Tibial artery (tissue), 4 donors: Measurements from ENCODE around the gene EHHADH.

Experiments used
- DNase-seq, 2 donors: peaks; one replicate each; pipeline ENCODE4 v3.0.0-alpha.2; 2019
- H3K27ac ChIP-seq, 2 donors: fragments of 200-600 bp; sonication (generic) in 1 of 2; 1 replicate in 1 of 2; 2 replicates in 1 of 2; pipeline ENCODE4 v1.5.1; 2018 to 2019; ENCODE audit warnings: mild to moderate bottlenecking in 1 of 2
- H3K27me3 ChIP-seq, 2 donors: fragments of 200-600 bp; sonication (generic) in 1 of 2; one replicate each; pipeline versions ENCODE4 v1.5.1 to v1.6.0; 2016 to 2019
- H3K36me3 ChIP-seq, 3 donors: fragments of 200-600 bp; sonication (generic) in 2 of 3; one replicate each; pipeline ENCODE4 v1.5.1; 2016 to 2019; ENCODE audit warnings: mild to moderate bottlenecking in 2 of 3
- H3K4me1 ChIP-seq, 4 donors: fragments of 200-600 bp; sonication (generic) in 2 of 4; 1 replicate in 3 of 4; 2 replicates in 1 of 4; pipeline ENCODE4 v1.5.1; 2016 to 2019
- H3K4me3 ChIP-seq, 2 donors: fragments of 200-600 bp; sonication (generic) in 1 of 2; 1 replicate in 1 of 2; 2 replicates in 1 of 2; pipeline ENCODE4 v1.5.1; 2018 to 2019; ENCODE audit warnings: mild to moderate bottlenecking in 2 of 2
- H3K9me3 ChIP-seq, 3 donors: fragments of 200-600 bp; sonication (generic) in 1 of 3; one replicate each; pipeline ENCODE4 v1.5.1; 2016 to 2019
- CTCF ChIP-seq, 2 experiments: fragments of 200-600 bp in 1 of 2; fragments of 450-650 bp in 1 of 2; IDR thresholded peaks; one replicate each; pipeline ENCODE4 v1.5.1; 2017 to 2019; ENCODE audit warnings: antibody characterized with exemption in 2 of 2, mild to moderate bottlenecking in 1 of 2, moderate library complexity in 1 of 2
- intact Hi-C: fragments of 100-400 bp; cut with DNase I; formaldehyde crosslinking; loops from one replicate; pipeline ENCODE4 v1.15.0; 2023; ENCODE audit warnings: low total_unique reads

Gene EHHADH

GRCh38 chr3:185225080-185225479 lies 28.8 kb downstream of the EHHADH start:
- no peak for DNase-seq
- intact Hi-C loops = no loop called here
- TF ChIP-seq CTCF (IDR thresholded peaks at IDR 0.05) = no peak
- no peaks in the 10 kb centered on the region for H3K4me1 ChIP-seq
- H3K27ac ChIP-seq = no peak overlapping the region
- no peaks in the 10 kb centered on the region for H3K27me3 ChIP-seq
- peaks cover 0 to 7% (median 0%) of the 10 kb centered on the region in 3 donors for H3K36me3 ChIP-seq
- no peaks in the 10 kb centered on the region for H3K9me3 ChIP-seq
- no peak overlapping the region for H3K4me3 ChIP-seq

- no peak overlapping the region for H3K27ac ChIP-seq
- intact Hi-C loops = no loop called here
- H3K4me3 ChIP-seq = no peak overlapping the region
- no peaks in the 10 kb centered on the region for H3K36me3 ChIP-seq
- no peak for DNase-seq
- no peaks in the 10 kb centered on the region for H3K27me3 ChIP-seq
- no peaks in the 10 kb centered on the region for H3K9me3 ChIP-seq
- H3K4me1 ChIP-seq = peaks cover 0 to 6% (median 4%) of the 10 kb centered on the region in 4 donors
- no peak for TF ChIP-seq CTCF (IDR thresholded peaks at IDR 0.05)
Measured at GRCh38 chr3:185221203-185221602, 32.6 kb downstream of the EHHADH start.

- no peak for TF ChIP-seq CTCF (IDR thresholded peaks at IDR 0.05)
- peak overlapping the region; percentile 67 to 68 for H3K27ac ChIP-seq
- no peaks in the 10 kb centered on the region for H3K9me3 ChIP-seq
- H3K27me3 ChIP-seq = no peaks in the 10 kb centered on the region
- peak overlapping the region; percentile 40 to 45 for H3K4me3 ChIP-seq
- intact Hi-C loops = no loop called here
- H3K4me1 ChIP-seq = peaks cover 0 to 8% (median 4%) of the 10 kb centered on the region in 4 donors
- no peaks in the 10 kb centered on the region for H3K36me3 ChIP-seq
- no peak for DNase-seq
Measured at GRCh38 chr3:185216607-185216958, 37.3 kb downstream of the EHHADH start.

GRCh38 chr3:185215873-185216606 lies 37.8 kb downstream of the EHHADH start:
- Histone ChIP-seq H3K9me3 (no peaks in the 10 kb centered on the region), H3K4me3 (peak overlapping the region; percentile 40 to 45), H3K27me3 (no peaks in the 10 kb centered on the region), H3K27ac (peak overlapping the region; percentile 67 to 68), H3K4me1 (peaks cover 0 to 8% (median 4%) of the 10 kb centered on the region in 4 donors), H3K36me3 (no peaks in the 10 kb centered on the region)
- TF ChIP-seq CTCF (IDR thresholded peaks at IDR 0.05) = peak; percentile 32
- intact Hi-C loops = no loop called here
- no peak for DNase-seq

GRCh38 chr3:185212559-185212958 lies 41.3 kb downstream of the EHHADH start:
- TF ChIP-seq CTCF (IDR thresholded peaks at IDR 0.05) = no peak
- no peak for DNase-seq
- Histone ChIP-seq H3K4me1 (peaks cover 0 to 8% (median 4%) of the 10 kb centered on the region in 4 donors), H3K9me3 (no peaks in the 10 kb centered on the region), H3K4me3 (no peak overlapping the region), H3K27ac (no peak overlapping the region), H3K36me3 (no peaks in the 10 kb centered on the region), H3K27me3 (no peaks in the 10 kb centered on the region)
- intact Hi-C loops = no loop called here
